NCI-H2029 treated with DMSO at 0.1 percent for 48 hours (cell line): ENCODE results near the gene NEU4.
"Not testable (repeated sequence)": the region's sequence is repeated elsewhere in the genome, so short reads cannot be mapped to it uniquely, and the experiment has no call there.

Experiments
- DNase-seq: peaks from one replicate; lab custom pipeline; 2025; lab: John Stamatoyannopoulos, UW

Gene NEU4

DNA sequence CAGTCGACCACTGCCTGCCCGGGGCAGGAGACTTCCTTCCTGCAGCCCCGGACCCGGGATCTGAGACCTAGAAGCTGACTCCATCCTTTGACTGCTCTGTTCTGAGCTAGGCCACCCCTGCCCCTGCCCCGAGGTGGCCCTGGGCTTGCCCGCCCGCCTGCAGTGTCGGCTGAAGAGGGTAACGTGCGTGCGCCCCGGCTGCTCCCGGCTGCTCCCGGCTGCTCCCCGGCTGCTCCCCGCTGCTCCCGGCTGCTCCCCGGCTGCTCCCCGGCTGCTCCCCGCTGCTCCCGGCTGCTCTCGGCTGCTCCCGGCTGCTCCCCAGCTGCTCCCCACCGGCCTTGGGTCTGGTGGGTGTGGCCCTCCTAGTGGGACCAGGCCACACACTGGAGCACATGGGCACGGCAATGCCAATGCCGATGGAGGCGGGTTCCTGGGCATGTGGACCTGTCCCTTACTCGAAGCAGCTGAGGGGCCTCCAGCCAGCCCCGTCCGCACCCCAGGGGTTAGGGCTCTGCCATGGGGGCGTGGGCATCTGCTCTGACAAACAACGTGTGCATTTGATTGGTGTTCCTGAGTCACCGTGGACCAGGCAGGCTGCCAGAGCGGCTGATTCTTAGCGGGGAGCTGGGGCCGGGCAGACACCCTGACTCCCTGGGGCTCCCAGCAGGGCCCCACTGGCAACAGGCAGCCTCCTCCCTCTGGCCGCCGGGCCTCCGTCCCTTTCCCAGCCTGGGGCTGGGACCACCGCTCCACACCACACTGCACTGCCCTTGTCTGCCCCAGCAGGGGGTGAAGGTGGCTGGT, 34.4 kb upstream of the NEU4 start:
- DNase-seq = no peak

DNA sequence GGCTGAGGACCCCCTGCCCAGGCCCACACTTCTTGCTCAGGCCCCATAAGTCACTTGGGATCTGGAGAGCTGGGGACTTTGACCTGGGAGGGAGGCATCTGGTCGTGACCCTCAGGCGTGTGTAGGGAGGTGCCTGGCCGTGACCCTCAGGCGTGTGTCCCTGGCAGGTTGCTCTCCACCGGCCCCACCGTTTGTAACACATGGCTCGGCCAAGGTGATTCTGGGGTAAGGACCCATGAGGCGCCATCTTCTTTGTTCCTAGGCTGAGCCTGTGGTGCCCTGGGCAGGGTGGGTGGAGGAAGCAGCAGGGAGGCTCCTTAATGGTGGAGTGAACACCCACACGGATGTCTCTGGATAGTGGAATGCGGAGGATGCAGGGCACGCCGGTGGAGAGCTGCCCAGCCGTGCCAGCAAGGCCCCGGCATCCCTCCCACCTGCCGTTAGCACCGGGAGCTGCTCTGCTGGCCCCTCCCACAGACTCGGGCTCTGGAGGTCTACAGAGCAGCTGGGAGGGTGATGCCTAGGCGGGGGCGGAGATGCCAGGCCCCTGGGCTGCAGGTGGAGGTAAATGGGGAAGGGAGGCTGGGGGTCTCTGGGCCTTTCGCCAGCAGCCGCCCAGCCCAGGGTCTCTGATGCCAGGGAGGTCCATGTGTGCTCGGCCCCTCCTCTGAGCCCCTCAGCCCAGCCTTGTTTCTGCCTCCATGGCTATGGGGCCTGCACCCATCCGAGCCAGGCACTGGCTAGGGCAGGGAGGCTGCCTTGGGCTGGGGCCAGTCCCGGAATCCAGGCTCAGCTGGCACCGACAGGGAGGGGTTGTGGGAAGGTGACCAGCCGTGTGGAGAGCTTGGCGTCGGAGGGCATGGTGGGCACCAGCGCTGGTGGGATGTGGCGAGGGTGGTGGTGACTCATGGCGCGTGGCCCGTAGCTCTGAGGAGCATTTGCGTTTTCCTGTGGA, 33.5 kb upstream of the NEU4 start:
- no peak for DNase-seq

DNA sequence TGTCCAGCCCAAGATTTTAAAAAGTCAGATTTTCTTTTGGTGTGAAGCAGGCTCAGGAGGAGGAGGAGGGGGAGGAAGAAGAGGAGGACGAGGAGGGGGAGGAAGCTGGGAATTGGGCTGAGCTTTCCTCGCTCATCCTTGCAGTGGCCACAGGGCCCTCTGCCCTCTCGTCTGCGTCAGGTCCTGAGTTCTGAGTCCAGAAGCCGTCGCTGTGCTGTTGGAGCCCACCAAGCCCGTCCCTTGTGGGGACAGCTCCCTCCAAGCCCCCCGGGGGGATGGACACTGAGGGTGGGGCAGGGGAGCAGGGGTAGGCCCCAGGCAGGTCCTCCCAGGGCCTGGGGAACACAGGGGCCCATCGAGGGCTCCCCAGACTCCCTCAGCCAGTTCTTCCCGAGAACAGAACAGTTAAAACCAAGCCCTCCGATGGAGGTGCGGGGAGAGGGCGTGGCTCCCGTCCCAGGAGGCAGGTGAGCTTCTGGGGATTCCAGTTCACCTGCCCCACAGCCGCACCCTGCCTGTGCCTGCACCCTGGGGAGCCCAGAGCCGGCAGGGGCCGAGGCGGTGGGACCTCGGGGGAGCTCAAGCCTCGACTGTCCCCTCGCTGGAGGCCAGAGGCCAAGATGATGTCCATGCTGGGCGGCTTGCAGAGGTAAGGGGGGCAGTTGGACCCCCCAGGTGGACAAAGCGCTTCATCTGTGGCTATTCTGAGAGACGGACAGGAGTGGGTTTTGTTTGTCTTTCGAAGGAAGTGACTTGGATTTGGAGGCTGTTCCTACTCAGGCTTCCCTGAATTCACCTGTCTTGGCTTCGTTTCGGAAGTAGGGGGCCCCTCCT, 32.4 kb upstream of the NEU4 start, which contains the start of gene GAL3ST2:
GAL3ST2 (plus strand) TSS at position 487 of the 834 bp plus-strand sequence; CDS start at position 621, 134 bp downstream.
- DNase-seq = no peak

DNA sequence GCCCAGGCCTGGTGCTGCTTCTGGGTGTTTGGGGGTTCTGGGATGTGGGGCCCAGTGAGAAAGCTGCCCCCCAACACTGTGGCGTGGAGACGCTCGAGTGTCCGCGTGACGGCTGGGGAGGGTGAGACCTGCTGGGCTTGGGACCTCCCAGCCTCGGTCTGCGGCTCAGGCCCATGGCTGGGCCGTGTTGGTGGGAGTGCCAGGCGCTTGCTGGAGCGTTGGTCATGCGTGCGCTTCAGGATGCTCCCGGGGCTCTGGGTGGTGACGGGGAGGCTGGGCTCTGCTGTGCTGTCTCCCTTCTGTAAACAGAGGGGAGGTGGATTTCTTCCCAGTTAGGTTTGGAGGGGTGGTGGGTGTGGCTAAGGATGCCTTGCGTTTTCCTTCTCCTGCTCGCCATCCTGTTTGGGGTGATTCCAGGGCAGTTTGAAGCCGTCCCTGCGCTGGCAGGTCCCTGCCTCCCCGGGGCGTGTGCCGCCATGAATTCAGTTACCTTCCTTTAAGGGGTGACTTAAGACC, 31.8 kb upstream of the NEU4 start:
- DNase-seq = no peak

DNA sequence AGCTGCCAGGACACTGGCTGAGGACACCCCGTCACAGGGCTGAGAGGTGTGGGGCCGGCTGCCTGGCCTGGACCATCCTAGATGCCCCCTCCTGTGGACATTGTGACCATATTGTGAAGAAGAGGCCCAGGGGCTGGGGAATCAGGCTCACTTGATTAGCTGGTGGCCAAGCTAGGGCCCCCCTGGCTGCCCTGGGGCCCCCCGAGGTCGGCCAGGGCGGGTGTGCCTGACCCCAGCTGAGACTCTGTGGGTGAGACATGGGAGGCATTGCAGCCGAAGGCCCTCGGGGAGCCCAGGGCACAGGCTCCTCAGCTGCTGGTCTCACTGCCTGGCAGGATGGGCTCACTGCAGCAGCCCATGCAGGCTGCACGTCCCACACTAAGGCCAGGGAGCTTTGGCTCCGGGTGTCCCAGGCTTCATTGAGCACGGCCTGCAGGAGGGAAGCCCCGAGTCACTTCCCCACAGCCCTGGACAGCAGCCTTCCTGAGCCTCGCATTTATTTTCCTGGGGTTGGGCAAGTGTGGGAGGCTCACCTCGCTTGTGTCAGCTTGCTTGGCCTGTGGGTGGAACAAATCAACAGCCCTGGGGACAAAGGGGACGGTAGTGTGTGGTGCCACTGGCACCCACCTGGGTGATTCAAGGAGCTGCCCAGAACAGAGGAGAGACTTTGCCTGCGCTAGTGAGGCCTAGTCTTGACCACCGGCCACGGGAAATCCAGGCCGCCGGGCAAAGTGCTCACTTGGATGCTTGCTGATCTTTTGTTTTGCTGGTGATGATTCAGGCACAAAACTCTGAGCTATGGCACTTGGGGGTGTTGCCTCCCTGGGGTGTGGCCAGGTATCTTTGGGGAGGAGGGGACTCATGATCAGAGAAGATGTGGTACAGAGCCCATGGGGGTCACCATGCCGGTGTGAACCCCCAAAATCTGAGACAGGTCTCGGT, 31.0 kb upstream of the NEU4 start:
- no peak for DNase-seq

DNA sequence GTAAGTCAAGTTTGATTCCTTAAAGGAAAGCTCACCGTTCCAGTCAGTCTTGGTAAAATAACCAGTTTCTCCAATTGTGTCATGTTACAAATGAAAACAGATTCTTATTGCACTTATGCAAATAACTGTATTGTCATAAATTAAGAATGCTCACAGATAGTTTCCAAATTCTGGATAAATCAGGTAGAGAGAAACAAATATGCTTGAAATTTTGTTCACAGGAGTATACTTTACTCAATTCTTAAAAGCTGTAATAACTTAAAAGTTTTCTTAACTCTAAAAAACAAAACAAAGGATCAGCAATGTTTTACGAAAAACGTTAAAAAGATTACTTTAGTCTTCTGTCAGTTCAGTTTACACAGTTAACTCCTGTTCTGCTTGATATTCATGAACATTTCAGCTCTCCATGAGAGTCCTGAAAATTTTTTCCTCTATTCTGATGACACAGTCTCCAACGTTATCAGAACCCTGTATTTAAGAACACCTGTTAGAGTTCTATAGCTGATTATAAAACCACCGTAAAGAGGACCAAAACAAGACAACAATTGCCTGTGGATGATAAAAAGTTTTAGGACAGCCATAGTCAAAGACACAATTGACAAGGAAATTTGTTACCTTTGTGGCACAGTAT, 27.9 kb upstream of the NEU4 start:
- DNase-seq = no peak

DNA sequence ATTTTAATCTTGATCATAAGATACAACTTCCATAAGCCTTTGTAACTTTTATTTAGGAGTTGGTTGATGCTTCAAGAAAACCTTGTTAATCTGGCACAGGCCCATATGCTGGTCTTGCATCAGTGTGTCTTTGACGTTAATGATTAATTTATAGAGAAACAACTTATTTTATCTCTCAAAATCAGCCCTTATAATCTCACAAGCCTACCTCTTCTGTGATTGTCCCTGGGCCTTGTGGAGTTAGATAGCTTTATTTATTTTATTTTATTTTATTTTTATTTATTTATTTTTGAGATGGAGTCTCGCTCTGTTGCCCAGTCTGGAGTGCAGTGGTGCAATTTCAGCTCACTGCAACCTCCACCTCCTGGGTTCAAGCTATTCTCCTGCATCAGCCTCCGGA, 26.9 kb upstream of the NEU4 start:
- not testable (repeated sequence) for DNase-seq

DNA sequence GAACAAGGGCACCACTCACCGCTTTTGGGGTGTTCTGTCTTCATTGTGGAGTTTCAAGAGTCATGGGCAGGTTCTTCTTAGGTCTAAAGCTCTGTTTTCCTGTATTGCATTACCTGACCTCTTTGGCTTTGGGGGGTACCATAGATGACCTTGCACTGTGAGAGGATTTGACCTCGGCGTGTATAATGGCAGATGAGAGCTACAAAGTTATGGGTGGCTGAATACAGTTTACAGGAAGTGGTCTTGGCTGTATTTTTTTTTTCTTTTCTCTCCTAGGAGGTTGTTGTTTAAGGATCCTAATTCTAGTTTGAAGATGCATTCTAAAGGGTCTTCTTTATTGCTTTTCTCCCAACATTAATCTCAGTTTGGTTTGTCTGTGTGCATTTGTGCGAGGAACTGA, 20.9 kb upstream of the NEU4 start:
- DNase-seq = no peak

DNA sequence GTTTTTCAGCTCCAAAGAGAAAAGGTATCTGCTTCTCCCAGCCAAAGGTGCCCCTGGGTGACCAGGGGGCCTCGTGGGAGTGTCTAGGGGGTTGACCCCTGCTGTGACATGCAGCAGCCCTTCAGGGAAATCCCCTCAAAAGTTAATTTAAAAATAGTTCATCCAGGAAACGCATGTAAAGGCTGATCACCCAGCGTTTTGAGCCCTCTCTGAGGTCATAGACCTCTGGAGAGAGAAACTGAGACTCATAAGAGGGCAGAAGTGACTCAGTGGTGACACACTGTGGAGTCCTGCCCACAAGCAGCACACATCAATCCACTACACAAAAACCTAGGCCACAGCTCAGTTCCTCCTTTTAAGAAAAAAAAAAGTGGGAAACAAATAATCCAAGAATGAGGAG, 20.4 kb upstream of the NEU4 start:
- no peak for DNase-seq

DNA sequence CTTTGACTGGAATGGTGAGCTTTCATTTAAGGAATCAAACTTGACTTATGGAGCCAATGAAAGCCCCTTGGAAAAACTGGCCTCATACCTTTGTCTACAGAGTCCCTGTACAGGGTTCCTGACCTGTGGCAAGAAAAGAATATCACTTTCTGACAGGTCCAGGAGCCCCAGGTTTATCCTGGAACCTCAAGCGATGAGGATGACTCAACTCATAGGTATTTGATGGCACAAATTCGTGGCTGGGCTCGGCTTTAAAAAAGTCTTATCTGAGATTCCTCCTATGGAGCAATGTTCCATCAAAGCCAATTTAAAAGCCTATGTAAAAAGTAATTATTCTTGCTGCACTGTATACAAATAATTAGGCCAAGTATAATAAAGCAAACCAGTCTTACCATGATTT, 17.6 kb upstream of the NEU4 start:
- DNase-seq = not testable (repeated sequence)

DNA sequence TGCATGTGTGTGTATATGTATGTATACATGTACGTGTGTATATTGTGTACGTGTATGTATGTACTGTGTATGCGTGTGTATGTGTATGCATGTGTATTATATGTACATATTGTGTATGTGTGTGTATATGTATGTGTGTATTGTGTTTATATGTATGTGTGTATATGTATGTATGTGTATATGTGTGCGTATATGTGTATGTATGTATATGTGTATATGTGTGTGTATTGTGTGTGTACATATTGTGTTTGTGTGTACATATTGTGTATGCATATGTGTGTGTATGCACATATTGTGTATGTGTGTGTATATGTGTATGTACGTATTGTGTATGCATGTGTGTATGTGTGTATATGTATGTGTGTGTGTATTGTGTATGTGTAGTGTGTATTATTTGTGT, 15.6 kb upstream of the NEU4 start:
- no peak for DNase-seq

DNA sequence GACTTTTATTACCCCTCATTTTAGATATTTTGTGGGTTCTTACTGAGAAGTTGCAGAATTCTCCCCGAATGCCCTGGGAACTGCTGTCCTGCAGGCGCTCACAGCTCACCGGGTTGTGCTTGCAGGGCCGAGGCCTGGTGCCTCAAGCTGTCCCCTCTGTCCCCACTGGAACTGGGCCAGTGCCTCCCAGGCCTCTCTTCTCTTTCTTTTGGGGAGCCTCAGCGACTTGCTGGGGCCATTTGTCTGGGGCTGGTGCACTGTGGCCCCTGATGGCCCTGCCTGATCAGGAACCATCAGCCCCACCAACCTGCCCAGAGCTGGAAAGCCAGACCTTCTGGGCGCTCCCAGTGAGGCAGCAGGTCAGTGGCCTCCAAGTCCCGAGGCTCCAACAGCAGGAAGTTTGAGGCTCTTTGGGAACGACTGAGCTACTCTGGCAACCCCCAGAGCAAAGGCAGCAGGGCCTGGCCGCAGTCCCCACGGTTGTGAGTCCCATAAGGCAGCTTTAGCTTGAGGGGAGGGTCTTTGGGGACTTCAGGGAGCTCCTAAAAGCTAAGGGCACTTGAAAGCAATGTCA, 14.7 kb upstream of the NEU4 start:
- no peak for DNase-seq

DNA sequence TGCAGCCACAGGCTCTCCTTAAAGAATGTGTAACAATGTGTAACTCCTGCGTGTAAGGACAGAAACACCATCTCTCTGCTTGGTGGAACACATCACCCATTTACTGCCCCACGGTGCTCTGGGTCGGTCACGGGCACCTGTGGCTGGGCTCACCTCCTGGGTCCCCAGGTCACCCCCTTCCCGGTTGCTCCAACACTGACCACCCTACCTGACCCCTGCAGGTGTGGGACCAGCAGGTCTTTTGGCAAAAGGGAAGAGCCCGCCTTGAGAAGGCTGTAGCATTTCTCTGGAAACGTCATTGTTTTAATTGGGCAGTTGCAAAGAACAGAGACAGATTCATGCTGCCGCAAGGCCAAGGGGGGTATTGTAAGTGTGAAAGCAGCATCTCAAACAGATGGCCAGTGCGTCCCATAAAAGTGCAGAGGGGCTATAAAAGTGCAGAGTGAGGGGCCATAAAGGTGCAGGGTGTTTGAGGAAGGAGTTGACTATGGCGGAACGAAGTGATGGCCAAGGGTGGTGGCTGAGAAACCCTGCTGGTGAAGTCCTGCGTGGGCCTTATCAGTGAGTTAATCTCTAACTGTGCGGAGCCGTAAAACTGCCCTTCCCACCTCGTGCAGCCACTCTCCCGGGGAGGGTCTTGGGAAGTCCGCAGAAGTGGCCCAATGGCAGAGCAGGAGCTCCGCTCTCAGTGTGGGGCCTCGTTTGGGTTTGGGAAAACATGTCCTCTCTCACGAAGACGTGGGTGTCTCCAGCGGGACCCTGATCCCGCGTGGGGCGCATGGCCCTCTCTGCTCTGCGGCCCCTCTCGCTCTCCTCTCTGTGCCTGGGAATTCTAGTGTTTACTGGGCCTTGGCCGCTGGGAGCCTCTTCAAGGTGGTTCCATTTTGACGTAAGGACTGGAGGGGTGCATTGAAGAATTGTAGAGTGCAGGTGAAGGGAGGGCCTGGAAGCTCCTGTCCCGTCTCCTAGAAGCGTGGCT, 13.7 kb upstream of the NEU4 start:
- DNase-seq = no peak

DNA sequence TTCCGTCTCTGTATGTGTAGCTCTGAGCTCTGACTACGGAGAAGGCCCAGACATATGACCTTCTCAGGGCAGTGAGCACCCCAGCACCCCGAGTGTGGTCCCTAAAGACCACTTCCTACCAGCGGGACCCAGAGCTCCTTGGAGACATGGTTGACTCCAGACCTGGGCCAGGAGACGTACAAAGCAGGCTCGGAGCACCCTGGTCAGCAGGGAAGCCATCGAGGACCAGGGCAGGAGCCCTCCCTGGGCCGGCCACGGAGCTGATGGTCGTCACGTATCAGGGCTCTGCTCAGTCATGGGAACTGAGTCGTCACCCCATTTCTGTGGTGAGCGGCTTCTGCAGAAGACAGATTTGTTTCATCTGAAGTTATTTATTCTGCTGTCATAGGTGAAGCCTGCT, 12.8 kb upstream of the NEU4 start:
- no peak for DNase-seq

DNA sequence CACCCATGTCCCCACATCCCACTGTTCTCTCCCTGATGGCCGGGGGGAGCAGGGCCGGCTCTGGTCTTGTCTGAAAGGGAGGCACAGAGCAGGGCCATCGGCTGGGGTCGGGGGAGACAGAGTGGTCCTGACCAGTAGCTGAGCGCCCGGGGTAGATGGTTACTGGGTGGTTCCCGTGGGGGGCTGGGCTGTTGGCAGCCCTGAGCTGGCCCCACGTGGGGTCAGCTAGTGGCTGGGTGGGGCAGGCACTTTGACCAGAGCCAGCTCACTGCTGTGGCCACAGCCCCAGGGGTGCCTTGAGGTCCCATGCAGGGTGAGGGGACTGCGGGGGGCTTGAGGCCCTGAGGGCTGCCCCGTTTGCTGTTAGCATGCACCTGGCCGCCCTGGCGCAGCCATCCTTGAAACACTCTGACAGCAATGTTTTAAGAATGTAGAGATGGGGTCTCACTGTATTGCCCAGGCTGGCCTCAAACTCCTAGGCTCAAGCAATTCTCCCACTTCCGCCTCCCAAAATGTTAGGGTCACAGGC, 12.3 kb upstream of the NEU4 start:
- DNase-seq = no peak

DNA sequence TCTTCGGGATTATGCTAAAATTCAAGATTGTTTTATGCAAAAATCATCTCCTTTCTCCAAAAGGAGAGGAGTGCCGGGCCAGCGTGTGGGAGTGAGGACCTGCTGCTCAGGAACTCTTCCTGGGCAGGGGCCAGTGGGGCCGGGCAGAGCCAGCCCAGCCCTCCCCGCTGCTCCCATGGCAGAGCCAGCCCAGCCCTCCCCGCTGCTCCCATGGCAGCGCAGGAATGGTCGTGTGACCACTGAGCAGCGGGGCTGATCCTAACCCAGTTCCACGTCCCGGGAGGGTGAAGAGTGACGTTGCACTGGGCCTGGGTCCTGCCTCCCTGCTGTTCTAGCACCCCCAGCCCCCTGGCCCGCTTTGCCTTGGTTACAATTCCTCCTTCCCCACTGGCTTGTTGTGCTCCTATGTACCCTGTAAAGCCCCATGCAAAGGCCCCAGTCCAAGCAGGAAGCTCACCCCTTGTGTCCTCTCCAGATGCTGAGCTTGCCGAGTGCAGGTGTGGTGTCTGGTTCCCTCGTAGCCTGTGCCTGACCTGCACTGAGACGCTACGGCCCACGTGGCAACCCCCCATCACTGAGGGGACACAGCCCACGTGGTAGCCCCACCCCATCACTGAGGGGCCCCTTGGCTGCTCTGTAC, 11.4 kb upstream of the NEU4 start:
- peak; percentile 78 for DNase-seq

DNA sequence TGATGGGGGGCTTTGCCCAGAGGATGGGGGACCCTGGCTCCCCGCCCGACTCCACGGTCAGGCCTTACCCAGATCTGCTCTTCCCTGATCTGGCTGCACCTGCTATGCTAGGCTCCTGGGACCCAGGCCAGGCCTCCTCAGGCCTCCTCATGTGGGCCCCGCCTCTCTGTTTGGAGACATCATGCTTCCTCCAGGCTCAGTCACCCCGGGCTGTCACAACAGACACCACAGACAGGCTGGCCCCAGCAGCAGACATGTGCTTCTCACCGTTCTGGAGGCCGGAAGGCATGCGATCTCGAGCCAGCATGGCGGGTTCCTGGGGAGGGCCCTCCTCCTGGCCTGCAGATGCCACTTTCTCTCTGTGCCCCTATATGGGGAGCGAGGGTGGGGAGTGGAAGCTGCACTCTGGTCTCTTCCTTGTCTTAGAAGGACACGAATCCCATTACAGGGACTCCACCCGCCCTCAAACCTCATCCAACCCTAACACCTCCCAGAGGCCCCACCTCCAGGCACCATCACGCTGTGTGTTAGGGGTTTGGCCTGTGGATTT, 10.8 kb upstream of the NEU4 start:
- DNase-seq = peak; percentile 87
